ENCODE results near the gene CFAP221.
"Not testable (repeated sequence)": the region's sequence is repeated elsewhere in the genome, so short reads cannot be mapped to it uniquely, and the experiment has no call there.

The CFAP221 gene

GRCh38 chr2:119598596-119599263 lies 54.5 kb downstream of the CFAP221 start:
- CTCF ChIA-PET: no interaction called here
- DNase-seq (ENCODE audit: extremely low spot score): no peak

GRCh38 chr2:119599384-119599783 lies 55.1 kb downstream of the CFAP221 start:
- POLR2A ChIA-PET: no interaction called here
- no peak for DNase-seq (ENCODE audit: extremely low spot score)
- CTCF ChIA-PET: no interaction called here
- TF ChIP-seq HDGF (IDR thresholded peaks at IDR 0.05; ENCODE audit: borderline replicate concordance) (no peak), ARNT (IDR thresholded peaks at IDR 0.05) (no peak), BHLHE40 (IDR thresholded peaks at IDR 0.05; ENCODE audit: borderline replicate concordance) (no peak), FOXK2 (IDR thresholded peaks at IDR 0.05) (no peak), L3MBTL2 (conservative IDR thresholded peaks at IDR 0.05) (no peak)

More at GRCh38 chr2:119598596-119599263, 54.5 kb downstream of the CFAP221 start:
- POLR2A ChIA-PET: no interaction called here
- TF ChIP-seq ELF4 (IDR thresholded peaks at IDR 0.05): no peak
- no peak for TF ChIP-seq BHLHE40 (IDR thresholded peaks at IDR 0.05; ENCODE audit: borderline replicate concordance)
- no peak for TF ChIP-seq SUZ12 (IDR thresholded peaks at IDR 0.05)
- TF ChIP-seq FOXK2 (IDR thresholded peaks at IDR 0.05): no peak
- TF ChIP-seq L3MBTL2 (conservative IDR thresholded peaks at IDR 0.05): no peak
- TF ChIP-seq NFRKB (IDR thresholded peaks at IDR 0.05): no peak
- TF ChIP-seq TARDBP (IDR thresholded peaks at IDR 0.05): no peak
- TF ChIP-seq ZNF384 (IDR thresholded peaks at IDR 0.05): no peak
- TF ChIP-seq FOXA1 (IDR thresholded peaks at IDR 0.05): no peak
- TF ChIP-seq LEF1 (IDR thresholded peaks at IDR 0.05; ENCODE audit: borderline replicate concordance): no peak
- no peak for TF ChIP-seq ARNT (IDR thresholded peaks at IDR 0.05)
- TF ChIP-seq CTBP1 (IDR thresholded peaks at IDR 0.05; ENCODE audit: borderline replicate concordance): no peak
- no peak for TF ChIP-seq SP1 (IDR thresholded peaks at IDR 0.05)
- no peak for TF ChIP-seq HDGF (IDR thresholded peaks at IDR 0.05; ENCODE audit: borderline replicate concordance)
- no peak for TF ChIP-seq FOXM1 (IDR thresholded peaks at IDR 0.05; ENCODE audit: borderline replicate concordance)
- TF ChIP-seq, protein P1, sequence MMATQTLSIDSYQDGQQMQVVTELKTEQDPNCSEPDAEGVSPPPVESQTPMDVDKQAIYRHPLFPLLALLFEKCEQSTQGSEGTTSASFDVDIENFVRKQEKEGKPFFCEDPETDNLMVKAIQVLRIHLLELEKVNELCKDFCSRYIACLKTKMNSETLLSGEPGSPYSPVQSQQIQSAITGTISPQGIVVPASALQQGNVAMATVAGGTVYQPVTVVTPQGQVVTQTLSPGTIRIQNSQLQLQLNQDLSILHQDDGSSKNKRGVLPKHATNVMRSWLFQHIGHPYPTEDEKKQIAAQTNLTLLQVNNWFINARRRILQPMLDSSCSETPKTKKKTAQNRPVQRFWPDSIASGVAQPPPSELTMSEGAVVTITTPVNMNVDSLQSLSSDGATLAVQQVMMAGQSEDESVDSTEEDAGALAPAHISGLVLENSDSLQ (IDR thresholded peaks at IDR 0.05): no peak

- CTCF ChIA-PET: no interaction called here
- no peak for TF ChIP-seq NFRKB (IDR thresholded peaks at IDR 0.05)
- no peak for TF ChIP-seq FOXA1 (IDR thresholded peaks at IDR 0.05)
- TF ChIP-seq TARDBP (IDR thresholded peaks at IDR 0.05): no peak
- no peak for TF ChIP-seq BHLHE40 (IDR thresholded peaks at IDR 0.05; ENCODE audit: borderline replicate concordance)
- TF ChIP-seq HDGF (IDR thresholded peaks at IDR 0.05; ENCODE audit: borderline replicate concordance): no peak
- TF ChIP-seq LEF1 (IDR thresholded peaks at IDR 0.05; ENCODE audit: borderline replicate concordance): no peak
- TF ChIP-seq SUZ12 (IDR thresholded peaks at IDR 0.05): no peak
- no peak for TF ChIP-seq L3MBTL2 (conservative IDR thresholded peaks at IDR 0.05)
- TF ChIP-seq, protein P1 (IDR thresholded peaks at IDR 0.05): no peak
- no peak for TF ChIP-seq FOXK2 (IDR thresholded peaks at IDR 0.05)
- no peak for TF ChIP-seq FOXM1 (IDR thresholded peaks at IDR 0.05; ENCODE audit: borderline replicate concordance)
- no peak for TF ChIP-seq CTBP1 (IDR thresholded peaks at IDR 0.05; ENCODE audit: borderline replicate concordance)
- TF ChIP-seq ELF4 (IDR thresholded peaks at IDR 0.05): no peak
- no peak for TF ChIP-seq ARNT (IDR thresholded peaks at IDR 0.05)
- TF ChIP-seq SP1 (IDR thresholded peaks at IDR 0.05): no peak
- DNase-seq (ENCODE audit: extremely low spot score): no peak
- POLR2A ChIA-PET: no interaction called here
Measured at GRCh38 chr2:119605096-119605495, 60.8 kb downstream of the CFAP221 start.

DNA sequence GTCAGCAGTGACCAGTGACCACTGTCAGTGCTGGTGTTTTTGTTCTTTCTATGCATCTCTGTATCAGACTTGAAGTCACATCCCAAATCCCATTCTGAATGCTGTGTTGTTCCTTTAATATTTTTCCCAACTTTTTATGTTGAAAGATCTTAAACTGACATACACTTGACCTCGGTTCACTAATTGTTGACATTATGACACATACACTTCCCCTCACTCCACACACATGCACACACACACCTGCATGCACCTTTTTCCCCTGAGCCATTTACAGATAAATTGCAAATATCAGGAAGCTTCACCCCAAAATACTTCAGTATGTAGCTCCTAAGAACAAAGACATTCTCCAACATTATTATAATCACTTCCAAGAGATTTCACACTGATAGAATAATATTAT lies 62.4 kb downstream of the CFAP221 start:
- ChIA-PET POLR2A (no interaction called here), CTCF (no interaction called here)
- DNase-seq (ENCODE audit: extremely low spot score): no peak
- TF ChIP-seq FOXM1 (IDR thresholded peaks at IDR 0.05; ENCODE audit: borderline replicate concordance): no peak
- no peak for TF ChIP-seq NFRKB (IDR thresholded peaks at IDR 0.05)
- no peak for TF ChIP-seq FOXA1 (IDR thresholded peaks at IDR 0.05)
- TF ChIP-seq, protein P1 (IDR thresholded peaks at IDR 0.05): no peak
- no peak for TF ChIP-seq LEF1 (IDR thresholded peaks at IDR 0.05; ENCODE audit: borderline replicate concordance)
- TF ChIP-seq ARNT (IDR thresholded peaks at IDR 0.05): no peak
- TF ChIP-seq SUZ12 (IDR thresholded peaks at IDR 0.05): no peak
- no peak for TF ChIP-seq BHLHE40 (IDR thresholded peaks at IDR 0.05; ENCODE audit: borderline replicate concordance)
- TF ChIP-seq CTBP1 (IDR thresholded peaks at IDR 0.05; ENCODE audit: borderline replicate concordance): no peak

- no peak for DNase-seq (ENCODE audit: extremely low spot score)
- TF ChIP-seq, protein P1 (IDR thresholded peaks at IDR 0.05): peak; percentile 80
- TF ChIP-seq NFRKB (IDR thresholded peaks at IDR 0.05): no peak
- POLR2A ChIA-PET: no interaction called here
- CTCF ChIA-PET: no interaction called here
Measured at GRCh38 chr2:119608553-119608952, 64.3 kb downstream of the CFAP221 start.

DNA sequence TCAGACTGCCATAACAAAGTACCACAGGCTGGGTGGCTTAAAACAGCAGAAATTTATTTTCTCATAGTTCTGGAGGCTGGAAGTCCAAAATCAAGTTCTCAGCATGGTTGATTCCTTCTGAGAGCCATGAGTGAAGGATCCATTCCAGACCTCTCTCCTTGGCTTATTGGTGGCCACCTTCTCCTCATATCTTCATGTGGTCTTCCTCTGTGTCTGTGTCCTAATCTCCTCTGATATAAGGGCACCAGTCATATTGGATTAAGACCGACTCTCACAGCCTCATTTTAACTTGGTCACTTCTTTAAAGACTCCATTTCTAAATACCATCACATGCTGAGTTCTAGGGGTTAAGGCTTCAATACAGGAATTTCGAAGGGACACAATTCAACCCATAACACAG lies 65.1 kb downstream of the CFAP221 start:
- POLR2A ChIA-PET: no interaction called here
- no peak for TF ChIP-seq NFRKB (IDR thresholded peaks at IDR 0.05)
- no peak for DNase-seq (ENCODE audit: extremely low spot score)
- CTCF ChIA-PET: no interaction called here

- DNase-seq (ENCODE audit: extremely low spot score); POLR2A ChIA-PET; CTCF ChIA-PET: not testable (repeated sequence)
Measured at GRCh38 chr2:119614140-119614539, 69.9 kb downstream of the CFAP221 start.

Data from HEK293T (cell line).